Measurements from ENCODE around the gene CDK5.
A peak's percentile ranks its signal among the peaks of the same experiment; 100 is the strongest.

The CDK5 gene

DNA sequence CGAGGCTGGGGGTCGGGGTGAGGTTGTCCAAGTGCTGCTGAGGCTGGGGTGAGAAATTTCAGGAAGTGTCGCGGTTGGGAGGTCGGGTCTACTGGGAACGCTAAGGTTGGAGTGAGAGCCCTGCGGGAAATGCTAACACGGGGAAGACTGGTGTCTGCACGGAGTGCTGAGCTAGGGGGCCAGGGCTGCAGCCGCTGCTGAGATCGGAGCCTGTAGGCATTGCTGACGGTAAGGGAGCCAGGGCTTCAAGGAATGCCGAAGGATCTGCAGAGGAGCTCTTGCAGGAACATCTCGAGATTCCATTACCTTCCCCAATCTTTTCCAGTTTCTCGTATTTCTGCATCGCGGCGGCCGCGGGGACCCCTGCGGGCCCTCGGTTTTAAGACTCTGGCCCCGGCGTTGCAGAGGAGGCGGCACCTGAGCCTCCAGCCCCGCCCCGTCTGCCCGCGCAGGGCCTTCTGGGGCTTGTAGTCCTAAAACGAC lies at the start of gene CDK5:
TSS of gene CDK5 (minus strand) at position 392 of the 483 bp plus-strand sequence. CDS start at position 343, 49 bp downstream.
- DNase-seq = peak in 1 of 2 experiments; percentile 71

DNA sequence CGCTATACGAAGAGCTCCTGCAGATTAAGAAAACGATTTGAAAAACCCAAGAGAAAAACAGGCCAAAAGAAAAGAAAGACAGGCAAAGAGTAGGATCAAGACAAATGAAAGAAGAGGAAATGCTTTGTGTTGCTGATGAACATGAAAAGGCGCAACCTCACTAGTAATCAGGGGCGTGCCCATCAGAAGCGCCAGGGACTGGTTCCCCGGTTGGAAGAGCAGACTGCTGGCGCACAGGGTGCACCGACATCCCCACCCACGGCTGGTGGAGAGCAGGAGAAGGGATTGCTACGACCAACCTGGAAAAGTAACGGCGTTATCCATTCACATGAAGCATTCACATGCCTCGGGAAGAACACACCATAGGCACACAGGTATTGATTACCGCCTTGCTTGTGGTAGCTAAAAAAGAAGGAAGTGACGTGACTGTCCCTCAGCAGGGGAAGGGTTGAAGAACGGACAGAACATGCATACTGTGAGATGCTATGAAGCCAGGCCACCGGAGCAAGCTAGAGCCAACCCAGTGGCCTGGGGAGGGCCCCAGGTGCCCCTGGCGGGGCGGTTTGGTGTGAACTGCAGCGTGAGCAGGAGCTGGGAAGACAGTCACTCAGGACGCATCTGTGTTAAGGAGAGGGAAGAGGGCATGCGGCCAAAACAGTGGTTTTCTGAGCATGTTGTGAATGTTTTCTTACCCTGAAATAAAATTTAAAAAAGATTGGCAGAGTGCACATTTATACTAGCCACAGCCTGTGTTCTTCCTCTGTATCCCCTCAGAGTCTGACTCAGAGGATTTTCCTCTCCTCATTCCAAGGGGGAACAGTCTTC lies 46.9 kb upstream of the CDK5 start:
- no peak for DNase-seq

DNA sequence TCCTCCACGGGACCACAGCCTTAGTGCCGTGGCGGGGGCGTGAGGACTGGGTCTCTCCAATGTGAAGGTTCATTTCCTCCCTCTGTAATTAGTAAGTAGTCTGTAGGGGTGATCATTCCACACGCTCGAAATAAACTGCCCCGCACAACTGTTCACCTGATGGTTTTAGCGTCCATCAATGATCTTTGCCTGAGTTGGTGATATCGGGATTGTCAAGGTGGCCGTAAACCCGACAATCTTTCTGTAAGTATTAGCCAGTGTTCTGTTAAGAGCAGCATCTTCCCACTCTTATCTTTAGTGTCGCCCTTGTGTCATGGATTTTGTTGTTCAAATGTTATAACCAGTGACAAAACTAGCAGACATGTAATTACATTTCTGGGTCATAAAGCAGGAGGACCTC lies 46.3 kb upstream of the CDK5 start:
- DNase-seq = no peak

DNA sequence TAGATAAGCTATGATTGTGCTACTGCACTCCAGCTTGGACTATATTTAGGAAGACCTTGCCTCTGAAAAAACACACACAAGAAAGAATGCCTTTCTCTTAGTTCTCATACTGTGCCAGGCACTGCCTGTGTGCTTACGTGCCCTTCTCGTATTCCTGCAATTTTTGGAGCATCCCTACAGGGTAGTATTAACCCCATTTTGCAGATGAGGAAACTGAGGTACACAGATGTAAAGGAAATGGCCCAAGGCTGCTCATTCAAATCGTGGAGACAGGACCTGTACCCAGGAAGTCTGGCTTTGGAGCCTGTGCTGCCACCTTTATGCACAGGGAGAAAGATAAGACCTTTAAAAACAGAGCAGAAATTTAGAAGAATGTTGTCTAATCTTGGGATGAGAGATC lies 45.3 kb upstream of the CDK5 start:
- DNase-seq = no peak

DNA sequence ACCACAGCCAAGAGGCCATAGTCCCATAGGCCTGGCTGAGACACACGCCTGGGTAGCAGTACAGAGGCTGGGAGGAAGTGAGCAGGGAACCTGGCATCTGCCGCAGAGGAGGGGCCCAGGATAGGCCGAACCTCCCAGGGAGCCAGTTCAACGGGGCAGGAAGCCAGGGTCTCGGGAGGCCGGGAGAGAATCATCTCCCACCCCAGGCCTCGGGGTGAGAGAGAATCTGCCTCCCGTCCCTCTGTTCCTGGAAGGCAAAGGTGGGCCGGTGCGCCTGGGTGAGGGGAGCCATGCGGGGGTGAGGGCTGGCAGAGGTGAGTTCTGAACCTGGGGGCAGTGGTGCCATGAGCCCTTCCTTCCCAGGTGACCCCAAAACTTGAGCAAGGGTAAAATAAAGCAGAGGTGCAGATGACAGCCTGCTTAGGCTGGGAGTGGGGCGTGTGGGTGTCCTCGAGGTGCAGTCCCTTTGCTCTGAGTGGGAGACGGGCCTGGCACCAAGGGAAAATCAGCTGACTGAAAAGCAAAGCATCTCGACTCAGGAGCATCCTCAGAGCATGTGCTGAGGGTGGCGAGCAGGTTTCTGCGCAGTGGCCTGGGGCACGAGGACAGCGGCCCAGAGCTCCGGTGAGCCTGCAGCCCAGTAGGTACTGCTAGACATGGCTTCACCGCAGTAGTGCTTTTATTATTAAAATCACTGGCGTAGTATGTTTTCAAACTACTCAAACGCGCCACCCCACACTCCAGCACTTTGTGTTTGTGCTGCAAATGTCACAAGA lies 44.1 kb upstream of the CDK5 start:
- DNase-seq = no peak

DNA sequence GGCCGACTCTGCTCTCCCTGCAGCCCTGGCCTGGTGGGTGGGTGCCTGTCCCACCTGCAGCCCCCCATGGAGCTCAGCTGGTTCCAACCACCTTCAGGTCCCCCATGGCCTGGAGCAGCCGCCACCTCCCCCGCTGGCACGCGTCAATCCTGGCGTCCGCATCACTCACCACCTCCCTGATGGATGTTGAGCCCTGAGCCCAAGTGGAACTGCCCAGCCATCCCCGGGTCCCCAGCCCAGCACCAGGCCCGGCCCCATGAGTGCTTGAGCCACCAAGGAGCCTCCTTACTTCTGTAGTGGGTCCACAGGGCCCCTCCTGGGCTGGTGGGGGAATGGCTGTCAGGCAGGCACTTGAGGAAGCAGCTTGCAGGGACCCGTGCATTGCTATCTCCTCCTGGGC lies 43.2 kb upstream of the CDK5 start:
- no peak for DNase-seq

DNA sequence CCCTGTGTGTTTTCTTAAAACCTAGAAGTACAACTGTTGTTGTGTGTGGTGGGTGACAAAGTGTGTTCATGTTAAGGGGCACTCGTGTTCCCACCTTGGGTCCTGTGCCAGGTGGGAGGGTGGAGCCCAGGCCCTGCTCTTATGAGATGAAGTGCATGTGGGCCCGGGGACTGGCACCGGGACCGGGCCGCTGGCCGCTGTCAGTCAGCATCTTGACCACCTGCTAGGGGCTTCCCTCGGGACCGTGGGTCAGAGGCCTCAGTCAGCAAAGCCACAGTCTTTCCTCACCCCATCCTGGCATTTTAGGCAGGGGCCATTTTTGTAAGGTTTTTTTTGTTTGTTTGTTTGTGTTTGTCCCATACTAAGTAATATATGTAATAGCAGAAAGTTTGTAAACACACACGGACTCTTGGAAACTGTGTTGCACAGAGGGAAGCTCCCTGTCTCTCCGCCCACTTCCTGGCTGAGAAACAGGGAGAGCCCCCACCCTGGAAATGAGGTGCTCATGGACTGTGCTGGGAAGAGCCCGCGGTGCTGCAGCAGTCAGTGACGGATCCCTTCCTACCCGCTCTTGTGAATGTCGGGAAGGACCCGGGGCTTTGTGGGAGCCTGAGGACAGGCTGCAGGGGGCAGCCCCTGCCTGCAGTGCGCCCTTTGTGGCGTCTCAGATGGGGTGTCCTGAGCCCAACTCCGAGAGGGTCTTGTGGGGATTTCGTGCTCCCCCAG lies 42.0 kb upstream of the CDK5 start:
- DNase-seq = no peak

DNA sequence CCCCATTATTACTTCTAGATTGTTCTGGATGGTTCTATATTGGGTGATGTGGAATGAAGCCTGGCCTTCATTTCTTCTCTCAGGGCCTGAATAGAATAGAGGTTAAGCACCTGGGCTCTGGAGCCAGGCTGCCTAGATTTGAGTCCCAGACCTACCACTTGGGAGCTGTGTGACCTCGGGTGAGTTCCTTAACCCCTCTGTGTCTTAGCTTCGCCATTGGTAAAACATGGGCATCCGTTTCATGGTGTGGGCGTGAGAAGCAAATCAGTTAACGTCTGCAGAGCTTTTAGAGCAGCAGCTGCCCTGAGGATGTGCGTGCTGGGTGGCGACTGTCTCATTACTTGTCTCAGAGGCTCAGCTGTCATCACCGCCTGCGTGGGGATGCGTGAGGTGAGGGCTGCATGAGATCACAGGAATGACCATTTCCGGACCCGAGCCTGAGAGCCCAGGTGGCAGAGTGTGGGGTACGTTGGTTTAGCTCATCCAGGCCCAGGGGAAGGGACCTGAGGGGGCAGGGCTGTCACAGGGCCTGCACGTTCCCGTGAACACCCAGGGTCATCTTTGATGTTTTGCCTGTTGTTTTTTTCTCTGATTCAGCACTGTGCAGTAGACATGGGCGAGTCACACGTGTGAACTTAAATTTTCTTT lies 38.3 kb upstream of the CDK5 start:
- no peak for DNase-seq

DNA sequence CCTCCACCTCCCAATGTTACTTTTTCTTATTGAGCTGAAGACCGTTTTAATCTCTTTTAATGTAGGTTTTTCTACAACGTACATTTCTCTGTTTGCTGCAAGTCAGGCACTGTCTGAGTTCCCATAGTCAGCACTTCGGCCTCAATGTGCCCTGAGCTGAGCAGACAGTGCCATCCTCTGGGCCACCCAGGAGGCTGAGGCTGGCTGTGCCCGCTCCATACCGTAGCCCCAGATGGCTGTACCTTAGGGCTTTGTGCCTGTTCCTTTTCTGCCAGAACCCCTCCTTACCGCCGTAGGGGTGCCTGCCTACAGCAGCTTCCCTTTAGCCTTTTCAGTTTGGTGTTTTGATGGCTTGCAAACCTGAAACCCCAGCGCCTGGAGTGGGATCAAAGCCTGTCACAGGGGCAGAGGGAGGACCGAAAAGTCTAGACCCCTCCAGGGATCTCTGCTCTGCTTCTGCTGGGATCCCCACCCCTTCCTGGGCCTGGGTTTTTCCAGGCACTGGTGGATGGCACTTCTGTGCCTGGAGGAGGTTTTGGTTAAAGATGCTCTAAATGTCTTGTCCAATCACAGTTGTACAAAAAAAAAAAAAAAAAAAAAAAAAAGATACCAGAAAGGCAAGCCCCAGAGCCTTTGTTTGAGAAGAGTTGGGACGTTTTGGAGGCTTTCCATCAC lies 37.6 kb upstream of the CDK5 start:
- DNase-seq = no peak

DNA sequence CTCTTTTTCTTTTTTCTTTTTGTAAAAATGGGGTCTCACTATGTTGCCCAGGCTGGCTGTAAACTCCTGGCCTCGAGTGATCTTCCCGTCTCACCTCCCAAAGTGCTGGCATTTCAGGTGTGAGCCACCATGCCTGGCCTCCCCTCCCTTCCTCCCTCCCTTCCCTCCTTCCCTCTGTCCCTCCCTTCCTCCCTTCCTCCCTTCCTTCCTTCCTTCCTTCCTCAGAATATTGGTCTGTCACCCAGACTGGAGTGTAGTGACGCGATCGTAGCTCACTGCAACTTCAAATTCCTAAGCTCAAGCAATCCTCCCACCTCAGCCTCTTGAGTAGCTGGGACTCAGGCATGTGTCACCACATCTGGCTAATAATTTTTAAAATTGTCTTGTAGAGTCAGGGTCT lies 37.0 kb upstream of the CDK5 start:
- no peak for DNase-seq

DNA sequence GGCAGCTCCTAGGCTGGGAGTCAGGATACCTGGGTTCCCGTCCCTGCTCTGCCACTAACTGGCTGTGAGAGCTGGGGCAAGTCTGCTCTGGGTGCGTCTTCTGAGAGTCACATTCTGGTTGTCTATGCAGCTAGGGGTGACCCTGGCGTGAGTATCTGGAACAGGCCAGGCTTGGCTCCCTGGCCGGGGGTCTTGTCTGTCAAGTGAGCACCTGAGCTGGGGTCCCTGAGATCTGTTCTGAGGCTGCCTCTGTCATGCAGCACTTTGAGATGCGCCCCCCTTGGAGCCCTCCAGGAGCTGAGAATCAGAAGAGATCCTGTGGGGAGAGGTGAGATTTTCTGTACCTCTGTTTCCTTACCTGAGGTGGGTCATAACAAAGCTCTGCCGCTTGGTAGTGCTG lies 36.1 kb upstream of the CDK5 start:
- no peak for DNase-seq

DNA sequence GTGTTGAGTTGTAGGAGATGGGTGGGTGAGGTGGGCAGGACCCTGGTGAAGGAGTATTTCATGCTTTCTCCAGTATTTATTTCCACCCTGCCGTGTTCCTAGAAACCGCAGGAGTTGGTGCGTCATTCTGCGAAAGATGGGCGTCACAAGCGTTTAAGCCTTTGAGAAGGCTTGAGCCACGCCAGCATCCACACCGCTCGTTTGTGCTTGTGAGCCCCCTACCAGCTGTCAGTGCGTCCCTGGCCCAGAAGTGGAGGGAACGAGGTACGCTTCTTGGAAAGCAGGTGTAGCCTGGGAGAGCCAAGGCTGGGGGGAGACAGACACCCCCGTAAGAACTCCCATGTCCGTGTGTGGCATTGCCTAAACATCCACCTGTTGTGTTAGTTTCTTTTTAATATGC lies 34.3 kb upstream of the CDK5 start:
- DNase-seq = no peak

DNA sequence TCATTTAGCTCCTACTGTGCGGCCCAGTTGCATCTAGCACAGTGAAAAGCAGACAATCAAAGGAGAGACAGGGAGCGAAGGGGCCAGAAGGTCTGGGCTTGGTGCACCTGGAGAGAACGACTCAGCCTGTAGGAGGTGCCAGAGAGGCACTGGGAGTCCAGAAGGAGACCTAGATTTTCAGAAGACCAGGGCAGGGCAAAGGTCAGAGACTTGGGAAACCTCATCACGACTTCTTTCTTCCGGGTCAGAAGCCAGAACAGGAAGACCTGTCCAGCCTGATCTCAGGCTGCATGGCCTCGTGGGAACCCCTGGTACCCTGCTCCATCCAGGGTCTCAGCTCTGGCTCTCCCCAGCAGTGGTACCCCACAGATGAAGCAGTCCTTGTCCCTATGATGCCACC lies 33.7 kb upstream of the CDK5 start:
- DNase-seq = no peak

DNA sequence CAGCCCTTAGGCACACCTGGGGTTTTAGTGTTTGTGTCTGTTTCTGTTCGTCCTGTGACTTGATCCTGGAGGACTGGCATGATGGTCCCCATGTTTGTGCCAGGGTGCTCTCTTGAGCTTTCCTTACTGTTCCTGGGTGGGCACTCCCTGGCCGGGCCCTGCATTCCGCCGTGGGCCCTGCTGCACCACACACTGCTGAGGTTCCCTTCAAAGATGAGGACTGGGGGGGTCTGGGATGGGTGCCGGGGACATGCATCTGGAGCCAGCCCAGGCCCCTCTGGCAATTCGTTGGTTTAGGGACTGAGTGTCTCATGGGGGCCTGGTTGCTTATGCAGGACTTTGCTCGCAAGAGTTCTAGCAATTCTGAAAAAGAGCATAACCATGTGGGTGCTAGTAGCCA lies 33.3 kb upstream of the CDK5 start:
- DNase-seq = no peak

DNA sequence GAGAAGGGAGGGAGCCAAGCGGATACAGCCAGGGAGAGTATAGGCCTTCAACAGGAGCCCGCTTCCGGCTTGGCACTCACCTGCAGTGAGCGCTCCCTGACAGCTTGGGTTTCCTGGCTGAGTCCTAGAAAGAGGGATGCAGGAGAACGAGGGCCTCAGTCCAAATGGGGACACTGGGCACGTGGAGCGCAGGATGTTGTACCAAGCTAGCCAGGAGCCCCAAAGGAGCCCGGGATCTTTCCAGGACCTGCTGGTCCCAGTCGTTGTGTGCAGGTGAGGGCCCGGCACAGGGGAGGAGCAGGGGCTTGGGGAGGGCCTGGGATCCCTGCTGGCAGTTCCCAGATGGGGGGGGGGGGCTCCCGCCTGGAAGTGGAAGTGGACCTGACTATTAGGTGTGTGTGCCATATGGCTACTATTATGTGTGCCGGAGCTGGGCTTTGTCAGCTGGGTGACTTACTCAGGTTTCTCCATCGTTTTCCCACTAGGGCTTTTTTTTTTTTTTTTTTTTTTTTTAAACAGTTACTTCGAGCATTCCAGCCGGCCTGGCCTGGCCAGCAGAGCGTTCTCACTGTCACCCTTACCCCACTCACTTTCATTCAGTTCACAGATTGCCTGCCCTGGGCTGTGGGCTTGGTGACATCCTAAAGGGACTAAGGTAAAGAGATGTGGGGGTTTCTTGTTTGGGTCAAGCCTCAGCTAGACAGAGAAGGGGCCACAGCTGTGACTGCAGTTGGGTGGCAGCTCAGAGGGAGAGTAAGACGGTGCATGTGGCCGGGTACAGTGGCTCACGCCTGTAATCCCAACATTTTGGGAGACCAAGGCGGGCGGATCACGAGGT lies 32.4 kb upstream of the CDK5 start:
- peak; percentile 56 to 83 for DNase-seq

DNA sequence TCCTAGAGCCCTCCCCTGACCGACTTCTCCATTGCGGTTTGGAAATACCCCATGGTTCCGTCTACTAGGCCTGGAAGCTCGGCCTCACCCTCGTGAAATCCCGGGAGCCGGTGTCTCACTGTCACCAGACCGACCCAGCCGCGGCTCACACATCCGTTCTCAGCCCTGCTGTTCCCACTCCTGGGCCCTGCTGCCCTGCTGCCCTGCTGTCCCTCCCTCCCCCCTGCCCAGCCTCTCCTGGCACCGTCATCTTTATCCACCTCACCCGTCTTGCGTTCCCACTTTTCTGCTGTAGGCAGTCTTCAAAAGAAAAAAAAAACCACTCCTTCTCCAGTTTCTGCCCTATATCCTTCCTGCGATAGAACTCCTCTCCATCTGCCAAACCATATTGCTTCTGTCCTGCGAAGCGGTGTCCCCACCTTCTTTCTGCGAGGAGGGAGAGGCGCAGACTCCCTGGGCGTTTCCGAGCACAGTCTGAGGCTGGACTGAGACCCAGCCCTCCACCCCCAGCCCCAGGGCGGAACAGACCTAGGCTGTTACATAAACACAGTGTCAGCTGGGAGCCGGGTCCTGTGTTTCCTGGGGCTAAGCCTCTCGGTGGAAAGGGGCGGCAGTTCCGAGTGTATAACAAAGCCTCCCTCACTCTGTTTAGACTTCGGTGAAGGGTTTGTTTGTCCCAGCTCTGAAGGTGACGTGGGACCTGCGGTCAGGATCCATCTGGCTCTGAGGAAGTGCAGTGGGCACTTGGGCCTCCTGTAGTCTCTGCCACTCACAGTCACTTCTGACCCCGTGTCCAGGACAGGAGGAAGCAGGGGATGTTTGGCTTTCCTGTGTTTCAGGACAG lies 31.4 kb upstream of the CDK5 start:
- DNase-seq = peak; percentile 63 to 89

DNA sequence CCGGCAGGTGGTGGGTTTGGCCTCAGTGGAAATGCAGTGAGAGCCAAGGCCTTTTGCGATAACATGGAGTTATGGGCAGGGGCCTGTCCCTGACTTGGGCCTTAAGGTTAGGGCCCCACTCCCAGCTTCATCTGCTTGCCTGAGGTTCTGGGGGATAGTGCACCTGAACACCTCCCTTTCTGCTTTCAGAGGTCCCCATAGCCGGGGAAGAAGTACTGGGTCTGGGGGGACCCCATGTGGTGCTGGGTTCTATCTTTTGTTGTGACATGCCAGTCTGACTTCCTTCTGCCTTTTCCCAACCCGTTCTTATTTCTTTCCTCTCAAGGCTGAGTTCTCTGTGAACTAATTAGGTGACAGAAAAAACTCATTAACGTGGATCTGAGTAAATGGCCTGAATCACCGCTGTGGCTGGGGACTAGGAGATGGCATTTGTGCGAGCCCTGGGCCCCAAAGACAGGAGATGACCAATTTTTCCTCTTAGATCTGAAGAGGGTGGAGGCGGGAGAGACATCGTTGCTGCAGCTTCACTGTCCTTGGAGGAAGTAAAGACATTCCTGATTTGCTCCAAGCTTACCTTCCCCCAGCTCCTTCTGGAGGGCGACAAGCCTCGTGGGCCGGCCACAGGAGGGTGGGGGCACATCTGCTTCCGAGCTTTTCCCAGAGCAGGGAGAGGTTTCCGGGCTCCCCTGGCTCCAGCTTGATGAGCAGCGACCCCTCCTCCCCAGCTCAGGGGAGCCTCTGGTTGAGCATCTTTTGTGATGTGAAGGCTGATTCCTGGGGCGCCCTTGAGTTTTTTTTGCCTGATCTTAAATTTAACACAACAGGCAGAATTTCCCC lies 30.5 kb upstream of the CDK5 start:
- DNase-seq = no peak

DNA sequence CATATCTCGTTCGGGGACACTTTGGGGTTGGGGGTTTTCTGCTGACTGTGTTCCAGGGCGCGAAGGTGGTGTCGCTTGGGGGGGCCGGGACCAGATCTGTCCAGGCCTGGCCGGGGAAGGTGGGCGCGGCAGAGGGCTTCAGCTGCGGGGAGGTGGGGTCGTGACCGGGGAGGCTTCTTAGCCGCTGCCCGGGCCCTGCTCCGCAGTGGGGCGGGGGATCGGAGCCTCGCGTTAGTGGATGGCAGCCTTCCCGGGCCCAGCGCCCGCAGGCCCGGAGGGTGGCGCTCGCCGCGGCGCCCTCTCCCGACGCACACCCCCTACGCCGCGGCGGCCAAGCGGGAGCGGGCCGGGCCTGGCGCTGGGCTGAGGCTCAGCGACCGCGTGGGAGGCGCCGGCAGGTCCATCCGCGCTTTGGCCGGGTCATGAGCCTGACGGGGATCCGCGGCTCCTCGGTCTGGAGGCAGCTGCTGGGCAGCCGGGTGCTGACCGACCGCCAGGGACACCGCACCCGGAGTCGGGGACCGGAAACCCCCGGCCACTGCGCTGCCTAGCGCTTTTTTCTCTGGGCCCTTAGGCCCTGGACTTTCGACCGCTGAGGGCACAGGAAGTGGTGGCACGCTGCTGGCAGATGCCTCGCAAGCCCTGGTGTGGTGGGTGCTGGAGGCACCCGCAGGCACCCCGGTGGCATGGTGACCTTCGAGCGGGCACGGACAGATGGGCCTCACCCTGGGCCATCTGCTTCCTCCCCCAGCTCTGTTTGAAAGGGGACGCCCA lies 29.7 kb upstream of the CDK5 start:
- DNase-seq = peak; percentile 54 to 84

DNA sequence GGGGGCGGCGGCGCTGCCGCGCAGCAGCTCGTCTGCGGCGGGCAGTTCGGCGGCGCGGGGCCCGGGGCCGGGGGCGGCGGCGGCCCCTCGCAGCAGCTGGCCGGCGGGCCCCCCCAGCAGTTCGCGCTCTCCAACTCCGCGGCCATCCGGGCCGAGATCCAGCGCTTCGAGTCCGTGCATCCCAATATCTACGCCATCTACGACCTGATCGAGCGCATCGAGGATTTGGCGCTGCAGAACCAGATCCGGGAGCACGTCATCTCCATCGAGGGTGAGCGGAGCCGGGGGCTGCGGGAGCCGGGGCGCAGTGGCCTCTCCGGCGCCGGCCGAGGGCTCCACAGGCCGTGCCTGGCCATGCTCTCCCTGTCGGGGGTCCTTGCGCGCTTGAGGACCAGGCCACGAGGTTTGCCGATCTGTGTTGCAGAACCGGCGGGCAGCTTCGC lies 29.1 kb upstream of the CDK5 start:
- no peak for DNase-seq

Data from NCI-H524 (cell line).